Measurements from ENCODE around the gene HOXC11.

The HOXC11 gene

DNA sequence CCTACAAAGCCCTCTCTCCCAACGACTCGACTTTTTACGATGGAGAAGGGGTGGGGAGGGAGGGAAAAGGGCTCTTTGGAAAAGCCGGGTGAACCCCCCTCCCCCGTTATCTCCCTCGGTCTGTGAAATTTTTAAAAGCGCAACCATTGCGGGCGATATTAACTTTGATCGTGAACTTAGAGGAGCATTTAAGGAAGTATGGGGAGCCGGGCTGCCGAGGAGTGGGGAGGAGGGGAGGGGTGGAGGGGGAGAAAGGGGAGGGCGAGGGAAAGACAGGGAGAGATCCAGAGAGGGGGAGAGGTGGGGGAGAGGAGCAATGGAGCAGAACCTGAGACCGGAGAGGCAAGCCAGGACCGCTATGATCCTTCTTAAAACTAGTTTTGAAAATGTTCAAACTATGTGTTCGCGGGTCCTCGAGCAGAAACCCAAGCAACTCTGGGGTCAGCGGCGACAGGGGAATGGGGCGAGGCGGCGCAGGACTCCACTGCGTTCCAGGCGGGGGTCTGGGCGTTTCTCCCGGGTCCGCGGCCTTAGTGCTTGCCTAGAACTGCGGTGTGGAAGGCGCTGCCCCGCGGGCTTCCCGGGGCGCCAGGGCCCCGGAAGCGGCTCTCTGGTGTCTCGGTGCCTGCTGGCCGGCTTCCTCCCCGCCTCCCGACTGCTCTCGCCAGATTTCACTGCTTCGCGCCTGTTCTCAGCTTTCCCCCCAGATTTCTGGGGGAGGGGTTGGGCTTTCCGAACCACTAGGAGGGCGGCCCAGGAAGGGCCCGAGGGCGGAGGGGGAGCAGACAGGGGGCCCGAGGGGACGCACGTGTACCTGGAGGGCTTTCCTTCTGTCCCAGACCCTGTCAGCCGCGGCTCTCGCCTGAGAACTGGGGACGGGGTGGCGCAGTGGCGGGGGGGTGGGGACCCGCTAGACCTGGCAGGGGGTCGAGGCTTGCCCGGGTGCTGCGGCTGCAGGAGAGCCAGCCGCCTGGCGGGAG is 1.4 kb downstream of the HOXC11 start, which contains the start of gene HOTAIR:
Gene HOTAIR (minus strand): TSS at position 871 of the 980 bp plus-strand sequence.
- DNase-seq (ENCODE audit: low read depth) = no peak

DNA sequence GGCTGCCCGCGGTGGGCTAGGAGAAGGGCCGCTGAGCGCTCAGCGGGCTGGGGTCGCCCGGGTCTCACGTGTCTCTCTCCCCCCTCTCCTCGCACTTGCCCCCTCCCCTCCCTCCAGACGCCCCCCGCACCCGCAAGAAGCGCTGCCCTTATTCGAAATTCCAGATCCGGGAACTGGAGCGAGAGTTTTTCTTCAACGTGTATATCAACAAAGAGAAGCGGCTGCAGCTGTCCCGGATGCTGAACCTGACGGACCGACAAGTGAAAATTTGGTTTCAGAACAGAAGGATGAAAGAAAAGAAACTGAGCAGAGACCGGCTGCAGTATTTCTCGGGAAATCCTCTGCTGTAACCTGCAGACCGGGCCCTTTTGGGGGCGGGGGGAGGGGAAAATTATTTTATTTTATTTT is 2.1 kb downstream of the HOXC11 start:
- no peak for DNase-seq (ENCODE audit: low read depth)

DNA sequence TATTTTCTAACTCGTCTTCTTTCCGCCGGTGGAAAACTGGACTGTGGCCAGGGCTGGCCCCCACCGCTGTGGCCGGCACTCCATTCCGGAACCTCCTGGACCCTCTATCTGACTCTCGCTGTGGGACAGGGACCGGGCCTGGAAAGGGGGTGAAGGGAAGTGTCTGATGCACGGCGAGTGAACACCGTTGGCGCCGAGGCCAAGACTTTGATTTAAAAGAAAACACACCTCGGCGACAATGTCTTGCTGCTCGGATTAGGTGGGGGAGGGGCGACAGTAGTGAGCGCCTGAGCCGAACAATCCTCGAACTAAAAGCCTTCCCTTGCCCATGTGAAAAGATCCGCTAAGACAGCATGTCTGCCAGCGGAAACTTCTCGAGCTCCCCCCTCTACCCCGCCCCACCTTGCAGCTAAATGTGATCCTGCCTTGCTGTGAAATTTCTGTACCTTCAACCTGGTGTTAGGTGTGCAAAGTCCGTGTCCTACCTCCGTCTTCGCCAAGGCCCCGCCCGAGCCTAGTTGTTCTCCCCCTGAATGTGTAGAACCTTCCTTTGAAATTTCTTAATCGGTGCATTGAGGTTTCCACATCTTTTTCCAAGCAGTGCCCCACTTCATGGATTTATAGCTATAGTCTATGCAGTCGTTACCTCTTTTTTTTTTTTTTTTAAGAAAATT is 2.7 kb downstream of the HOXC11 start:
- DNase-seq (ENCODE audit: low read depth) = no peak

DNA sequence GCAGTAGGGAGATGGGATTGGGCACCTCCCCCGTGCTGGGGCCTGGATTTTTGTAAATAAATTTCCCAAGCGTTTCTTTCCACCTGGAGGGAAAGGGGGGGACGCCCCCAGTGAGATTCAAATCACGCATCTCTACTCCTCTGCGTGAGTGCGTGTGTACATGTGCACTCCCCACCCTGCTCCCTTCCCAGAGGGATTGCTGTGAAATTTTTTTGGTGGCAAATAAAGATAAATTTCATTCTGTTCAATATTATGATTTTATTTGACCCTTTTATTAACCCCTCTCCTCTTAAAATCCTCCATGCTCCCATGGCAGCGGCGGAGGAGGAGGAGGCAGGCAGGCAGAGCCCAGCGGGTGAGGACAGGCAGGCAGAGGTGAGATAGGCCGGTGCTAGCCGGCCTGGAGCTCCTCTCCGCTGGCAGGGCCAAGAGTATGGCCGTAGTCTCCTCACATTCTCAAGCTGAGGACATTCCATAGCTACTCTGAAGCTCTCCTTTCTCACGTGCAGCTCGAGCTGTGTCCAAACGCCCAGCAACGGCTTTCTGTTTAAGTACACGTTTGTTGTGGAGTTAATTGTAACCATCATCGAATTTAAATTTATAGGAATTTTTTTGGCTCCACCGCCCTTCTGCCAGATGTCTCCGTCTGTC is 3.4 kb downstream of the HOXC11 start:
- no peak for DNase-seq (ENCODE audit: low read depth)

DNA sequence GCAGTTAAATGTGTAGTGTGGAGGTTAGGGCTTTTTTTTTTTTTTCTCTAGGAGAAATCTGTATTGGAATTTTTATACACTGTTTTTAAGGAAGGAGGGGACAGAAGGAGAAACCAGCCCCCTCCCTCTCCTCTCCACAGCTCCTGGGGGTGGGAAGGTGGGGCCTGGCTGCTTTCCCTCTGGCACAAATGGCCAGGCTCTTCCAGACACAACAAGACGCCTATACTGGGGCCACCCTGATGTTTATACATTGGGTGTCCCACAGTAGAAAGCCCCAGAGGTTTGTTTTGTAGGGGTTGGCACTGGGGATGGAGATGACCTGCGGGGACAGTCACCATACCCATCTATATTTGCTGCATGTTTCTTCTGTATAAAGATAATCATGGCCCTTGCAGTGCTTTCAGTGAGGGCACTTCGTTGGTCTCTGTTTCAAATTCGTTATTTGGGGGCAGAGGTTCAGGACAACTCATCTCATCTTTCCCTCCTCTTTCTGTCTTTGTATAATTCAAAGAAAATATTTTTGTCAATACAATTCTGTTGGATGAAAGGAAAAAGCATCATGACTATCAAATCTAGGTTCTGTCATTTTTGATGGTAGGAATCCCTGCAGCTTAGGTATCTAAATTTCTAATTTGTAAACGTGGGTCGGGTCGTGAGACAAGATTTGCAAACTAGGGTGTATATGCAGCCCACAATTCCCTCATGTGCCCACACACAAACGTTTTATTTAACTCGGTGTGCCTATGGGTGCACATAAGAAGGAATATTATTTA is 4.1 kb downstream of the HOXC11 start:
- DNase-seq (ENCODE audit: low read depth) = no peak

DNA sequence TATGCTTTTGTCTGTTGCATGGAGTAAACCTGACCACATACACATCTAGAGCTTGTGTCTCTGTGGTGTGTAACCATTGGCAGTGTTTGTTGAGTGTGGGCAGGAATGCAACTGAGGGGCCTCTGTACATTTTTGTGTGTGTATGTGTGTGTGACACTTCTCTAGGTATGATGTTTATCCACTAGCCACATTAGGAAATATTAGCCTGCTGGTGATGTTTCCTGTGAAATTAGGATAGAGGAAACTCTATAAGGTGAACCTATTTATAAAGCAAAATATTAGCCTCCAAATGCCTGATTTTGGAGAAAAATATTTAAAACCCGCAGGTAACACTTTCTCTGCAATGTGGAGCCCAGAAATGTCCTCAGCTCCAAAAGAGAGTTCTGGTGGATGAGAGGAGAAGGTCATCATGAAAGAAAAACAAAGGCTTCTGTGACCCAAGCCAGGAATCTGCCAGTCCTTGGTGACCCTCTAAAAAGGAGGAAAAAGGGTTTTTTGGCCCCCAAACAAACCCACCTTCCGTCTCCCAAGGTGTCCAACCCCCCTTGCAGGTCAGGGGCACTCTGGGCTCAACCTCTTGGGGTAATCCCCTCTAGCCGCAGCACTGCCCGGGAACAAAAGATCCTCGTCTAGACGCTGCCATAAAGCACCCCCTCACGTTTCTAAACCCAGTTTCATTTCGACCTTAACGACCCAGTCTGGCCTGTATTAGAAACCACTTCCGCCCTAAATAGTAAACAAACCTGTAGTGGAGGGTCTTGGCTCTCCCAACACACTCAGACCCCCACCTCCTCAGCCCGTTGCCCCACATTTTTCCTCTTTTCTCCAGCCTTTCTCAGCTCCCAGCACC is 4.9 kb downstream of the HOXC11 start:
- DNase-seq (ENCODE audit: low read depth) = no peak

DNA sequence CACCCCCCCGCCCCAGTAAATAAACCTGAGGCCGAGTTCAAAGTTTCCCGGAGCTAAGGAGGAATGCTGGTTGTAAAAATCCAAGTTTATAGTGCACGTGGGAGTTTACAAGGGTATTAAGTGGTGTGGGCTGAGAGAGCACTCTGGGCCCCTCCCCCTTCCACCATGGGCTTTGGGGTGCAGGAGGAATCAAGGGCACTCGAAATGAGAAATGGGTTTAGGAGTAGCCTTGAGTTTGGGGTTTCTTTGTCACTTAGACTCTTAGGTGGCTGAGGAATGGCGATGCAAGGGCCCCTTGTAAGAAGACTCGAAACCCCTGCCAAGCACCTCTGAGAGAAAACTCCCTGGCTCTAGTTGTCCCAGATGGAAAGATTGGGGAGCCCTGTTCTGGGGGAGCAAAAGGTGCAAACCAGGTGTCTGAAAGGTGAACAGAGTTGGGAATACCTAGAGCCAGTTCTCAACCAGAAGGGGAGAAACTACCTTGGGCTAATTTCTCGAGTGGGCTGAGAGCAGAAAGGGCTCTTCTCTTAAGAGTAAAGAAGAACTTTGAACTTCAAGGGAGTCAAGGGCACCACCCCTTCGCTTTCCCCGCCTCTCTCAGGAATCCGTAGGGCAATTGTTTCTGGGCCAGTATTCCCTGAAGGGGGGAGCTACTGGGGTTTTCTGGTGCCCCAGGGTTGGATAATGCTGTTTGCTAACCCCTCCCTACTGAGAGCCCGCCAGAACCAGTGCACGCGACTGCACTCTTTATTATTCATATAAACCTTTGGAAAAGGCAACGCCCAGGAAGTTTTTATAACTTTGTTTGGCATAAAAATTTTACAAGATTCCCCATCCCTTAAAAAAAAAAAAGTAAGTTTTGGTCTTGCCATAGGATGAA is 5.8 kb downstream of the HOXC11 start:
- no peak for DNase-seq (ENCODE audit: low read depth)

DNA sequence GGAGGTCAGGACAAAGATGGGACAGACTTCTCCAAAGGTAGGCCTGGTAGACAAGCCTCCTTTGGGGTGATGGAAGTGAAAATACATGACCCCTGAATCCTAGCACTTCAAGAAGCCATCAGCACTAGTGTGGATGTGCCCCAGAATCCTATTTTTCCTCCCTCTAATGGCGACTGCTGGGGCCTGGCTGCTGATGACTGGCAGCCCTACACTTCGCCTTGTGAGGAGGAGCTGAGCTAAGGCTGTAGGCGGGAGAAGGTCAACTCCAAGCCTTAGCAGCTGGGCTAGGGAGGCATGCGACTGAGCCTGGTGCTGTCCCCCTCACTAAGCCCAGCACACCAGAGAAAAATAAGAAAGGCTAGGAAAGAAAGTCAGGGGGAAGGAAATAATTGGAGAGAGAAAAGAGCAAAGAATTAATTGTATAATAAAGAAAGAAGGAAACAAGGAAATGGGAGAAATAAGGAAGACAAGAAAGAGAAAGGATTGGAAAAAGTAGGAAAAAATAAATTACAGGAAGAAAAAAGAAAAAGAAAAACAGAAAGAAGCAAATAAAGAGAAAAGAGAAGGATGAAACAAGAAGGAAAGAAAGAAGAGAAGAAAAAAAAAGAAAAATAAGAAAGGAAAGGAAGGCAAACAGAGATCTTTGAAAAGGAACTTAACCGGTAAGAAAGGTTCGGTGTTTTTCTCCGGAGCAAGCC is 7.3 kb downstream of the HOXC11 start:
- no peak for DNase-seq (ENCODE audit: low read depth)

DNA sequence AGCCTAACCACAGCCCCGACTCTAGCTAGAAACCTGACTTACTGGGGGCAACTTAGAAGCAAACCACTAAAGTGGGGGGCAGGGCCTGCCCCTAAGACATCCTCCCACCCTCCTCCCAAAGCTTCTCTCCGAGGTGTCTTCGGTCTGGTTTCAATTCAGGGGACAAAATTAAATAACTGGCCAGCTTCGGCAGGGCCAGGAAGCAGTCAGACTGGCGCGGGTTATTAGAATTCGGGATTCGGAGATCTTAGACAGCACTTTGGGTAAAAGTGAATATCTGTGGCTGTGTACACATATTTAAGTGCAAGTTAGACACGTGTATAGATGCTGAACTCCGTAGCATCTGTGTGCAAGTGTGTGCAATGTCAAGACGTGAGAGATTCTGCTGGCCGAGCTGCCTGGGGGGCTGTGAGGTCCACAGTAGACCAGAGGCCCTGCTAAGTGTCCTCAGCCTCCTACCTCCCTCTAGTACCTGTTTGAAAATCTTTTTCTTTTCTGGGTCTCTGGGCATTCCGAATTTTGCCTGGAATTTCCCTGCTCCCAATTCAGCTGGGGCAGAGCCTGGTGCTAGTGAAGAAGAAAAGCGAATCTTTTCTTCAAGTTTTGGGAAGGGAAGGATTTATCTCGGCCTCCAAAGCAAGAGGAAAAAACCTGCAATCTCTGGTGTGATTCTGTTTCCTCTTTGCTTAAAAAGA is 8.0 kb downstream of the HOXC11 start:
- DNase-seq (ENCODE audit: low read depth) = no peak

DNA sequence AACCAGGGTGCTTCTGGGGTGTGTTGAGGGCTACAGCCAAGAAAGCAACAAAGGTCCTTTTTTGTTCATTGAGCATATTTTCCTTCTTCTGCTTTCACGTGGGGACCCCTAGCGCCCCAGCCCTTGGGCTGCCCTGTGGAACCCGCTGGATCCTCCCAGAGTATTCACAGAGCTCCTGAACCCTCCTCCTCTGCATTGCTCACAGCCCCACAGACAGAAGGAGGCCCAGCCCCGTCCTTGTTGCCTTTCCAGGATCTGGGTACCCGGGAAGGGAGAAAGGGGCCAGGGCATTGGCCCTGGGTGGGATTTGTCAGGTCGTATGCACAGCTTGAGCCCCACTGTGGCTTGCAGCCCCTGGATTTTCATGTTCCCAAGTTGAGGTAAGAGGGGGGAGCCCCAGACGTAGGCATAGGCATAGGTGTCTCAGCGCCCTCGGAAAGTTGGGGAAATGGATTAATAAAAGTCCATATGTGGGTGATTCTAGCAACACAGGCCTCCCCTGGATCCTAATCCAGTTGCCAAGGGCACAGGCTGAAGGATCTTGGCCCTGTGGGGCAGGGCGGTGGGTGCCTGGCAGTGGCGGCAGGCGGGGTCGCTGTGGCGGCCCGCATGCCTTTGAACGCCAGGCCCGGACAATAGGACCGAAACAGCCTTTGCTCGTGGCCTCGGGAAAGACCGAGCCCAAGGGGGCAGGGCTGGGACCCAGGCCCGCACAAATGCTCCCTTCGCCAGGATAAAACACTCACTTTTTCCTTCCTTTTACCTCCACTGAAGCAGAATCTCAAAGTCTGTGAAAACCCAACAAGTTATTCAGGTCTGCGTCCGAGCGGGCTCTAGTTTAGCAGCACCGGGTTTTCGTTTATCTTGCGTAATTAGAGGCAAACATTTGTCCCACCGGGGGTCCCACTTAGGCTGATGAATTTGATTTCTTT is 9.0 kb downstream of the HOXC11 start:
- DNase-seq (ENCODE audit: low read depth) = no peak

DNA sequence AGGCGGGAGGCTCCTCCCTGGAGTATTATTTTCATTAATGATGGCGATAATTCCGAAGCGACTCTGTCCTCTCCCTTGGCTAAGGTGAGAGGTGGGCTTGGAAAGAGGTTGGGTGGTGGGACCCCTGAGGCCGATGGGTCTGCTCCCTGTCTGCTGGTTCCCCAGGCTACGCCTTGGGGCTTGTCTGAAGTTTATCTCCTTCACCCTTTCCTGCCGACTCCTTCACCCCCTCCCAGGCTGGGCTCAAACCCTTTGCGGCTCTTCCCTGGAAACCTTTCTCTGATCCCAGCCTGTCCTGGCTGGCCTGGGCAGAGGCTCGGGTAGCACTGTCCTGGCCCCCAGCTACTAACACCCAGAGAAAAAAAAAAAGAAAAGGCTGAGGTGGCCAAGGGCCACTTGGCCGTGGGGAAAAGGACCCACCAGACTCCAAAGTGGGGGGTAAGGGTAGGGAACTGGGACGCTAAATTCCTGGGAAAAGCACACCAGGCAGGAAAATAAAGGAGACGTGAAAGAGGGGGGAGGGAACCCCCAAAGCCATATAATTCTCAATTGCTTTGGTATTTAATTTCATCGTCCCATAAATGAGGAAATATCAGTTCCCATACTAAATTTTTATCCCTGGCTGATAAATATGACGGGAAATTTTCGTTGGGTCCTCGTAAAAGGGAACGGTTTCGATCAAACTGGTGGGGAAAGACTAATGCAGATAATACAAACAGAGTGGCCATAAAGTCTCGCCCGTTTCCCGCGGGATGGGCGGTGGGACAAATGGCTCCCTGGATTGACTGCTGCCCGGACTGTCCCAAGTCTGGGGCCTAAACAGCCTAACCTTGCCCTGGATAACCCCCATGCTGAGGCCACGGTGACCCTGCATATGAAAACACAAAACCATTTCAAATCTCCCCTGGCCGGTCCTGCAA is 10.0 kb downstream of the HOXC11 start:
- no peak for DNase-seq (ENCODE audit: low read depth)

DNA sequence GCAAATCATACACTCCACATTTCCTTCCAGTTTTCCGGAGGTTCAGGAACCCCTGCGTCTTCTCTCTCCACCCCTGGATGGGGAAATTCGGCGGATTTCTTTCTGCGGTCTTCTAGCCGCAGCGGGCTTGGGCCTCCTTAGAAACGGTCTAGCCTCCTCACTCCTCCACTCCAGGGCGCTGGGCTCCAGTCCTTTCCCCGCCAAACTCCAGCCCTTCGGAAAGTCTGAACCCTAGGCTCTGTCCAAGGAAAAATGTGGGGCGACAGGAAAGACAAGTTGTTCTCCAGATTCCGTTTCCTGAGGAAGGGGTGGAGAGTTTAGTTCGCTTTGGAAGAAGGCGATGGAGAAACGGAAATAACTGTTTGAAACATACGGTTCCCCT is 10.6 kb downstream of the HOXC11 start:
- DNase-seq (ENCODE audit: low read depth) = no peak

DNA sequence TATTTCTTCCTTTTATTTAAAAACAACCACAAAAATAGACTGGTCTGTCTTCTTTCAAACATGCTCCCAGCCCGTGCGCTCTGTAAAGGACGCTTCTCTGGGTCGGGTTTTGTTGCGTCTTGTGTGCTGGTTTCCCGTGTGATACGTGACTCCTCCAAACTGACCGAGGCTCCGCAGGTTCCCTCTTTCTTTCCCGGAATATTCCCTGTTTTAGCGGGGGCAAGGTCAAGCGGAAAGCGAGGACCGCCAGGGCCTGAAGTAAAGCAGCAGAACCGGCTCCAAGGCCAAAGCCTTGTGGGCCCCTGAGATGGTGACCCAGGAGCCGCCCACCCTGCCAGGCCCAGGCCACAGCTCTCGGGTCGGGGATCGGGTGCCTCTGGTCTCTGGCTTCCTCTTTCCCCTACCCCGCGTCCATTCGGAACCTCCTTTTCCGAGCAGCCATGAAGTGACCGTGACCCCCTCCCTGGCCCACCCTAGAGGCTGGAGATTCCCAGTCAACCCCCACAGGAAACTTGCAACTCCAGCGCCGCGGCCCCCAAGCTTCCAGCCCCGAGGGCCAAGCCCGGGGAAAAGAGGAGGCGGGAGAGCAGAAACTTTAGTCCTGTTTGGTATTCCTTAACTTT is 11.1 kb downstream of the HOXC11 start:
- no peak for DNase-seq (ENCODE audit: low read depth)

DNA sequence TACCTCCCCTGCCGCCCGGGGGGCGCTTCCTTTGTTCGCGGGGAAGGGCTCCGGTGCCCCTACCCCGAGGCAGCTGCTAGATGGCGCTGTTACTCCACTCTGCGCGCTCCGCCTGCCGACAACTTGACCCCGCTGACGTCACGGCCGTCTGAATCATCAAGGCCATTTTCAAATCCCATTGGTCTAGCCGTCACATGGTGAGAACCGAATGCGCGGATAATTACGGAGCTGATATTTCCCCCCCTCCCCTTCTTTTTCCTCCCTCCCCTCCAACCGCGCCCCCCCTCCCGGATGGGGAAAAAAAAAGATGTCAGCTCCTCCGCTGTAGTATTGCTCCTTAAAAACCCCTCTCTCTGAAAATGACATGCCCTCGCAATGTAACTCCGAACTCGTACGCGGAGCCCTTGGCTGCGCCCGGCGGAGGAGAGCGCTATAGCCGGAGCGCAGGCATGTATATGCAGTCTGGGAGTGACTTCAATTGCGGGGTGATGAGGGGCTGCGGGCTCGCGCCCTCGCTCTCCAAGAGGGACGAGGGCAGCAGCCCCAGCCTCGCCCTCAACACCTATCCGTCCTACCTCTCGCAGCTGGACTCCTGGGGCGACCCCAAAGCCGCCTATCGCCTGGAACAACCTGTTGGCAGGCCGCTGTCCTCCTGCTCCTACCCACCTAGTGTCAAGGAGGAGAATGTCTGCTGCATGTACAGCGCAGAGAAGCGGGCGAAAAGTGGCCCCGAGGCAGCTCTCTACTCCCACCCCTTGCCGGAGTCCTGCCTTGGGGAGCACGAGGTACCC is 12.2 kb downstream of the HOXC11 start, which contains the start of gene HOXC10:
Gene HOXC10 (plus strand): TSS at position 246 of the 791 bp plus-strand sequence. CDS start 114 bp downstream, at position 360.
- peak; percentile 75 for DNase-seq (ENCODE audit: low read depth)

DNA sequence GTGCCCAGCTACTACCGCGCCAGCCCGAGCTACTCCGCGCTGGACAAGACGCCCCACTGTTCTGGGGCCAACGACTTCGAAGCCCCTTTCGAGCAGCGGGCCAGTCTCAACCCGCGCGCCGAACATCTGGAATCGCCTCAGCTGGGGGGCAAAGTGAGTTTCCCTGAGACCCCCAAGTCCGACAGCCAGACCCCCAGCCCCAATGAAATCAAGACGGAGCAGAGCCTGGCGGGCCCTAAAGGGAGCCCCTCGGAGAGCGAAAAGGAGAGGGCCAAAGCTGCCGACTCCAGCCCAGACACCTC is 12.7 kb downstream of the HOXC11 start:
- DNase-seq (ENCODE audit: low read depth) = no peak
